Stomach (tissue), 9 donors: Measurements from ENCODE around the gene HS3ST6. TPM values are rescaled to one million over a fixed set of nuclear protein-coding genes. Genes with fewer than 3 reads are reported as not detected.
"Not testable (repeated sequence)": the region's sequence is repeated elsewhere in the genome, so short reads cannot be mapped to it uniquely, and the experiment has no call there.

Experiments used
- DNase-seq, 2 donors: peaks; one replicate each; pipeline versions ENCODE4 v3.0.0 to v3.0.0-alpha.2; 2013 to 2019
- H3K27ac ChIP-seq, 5 donors: fragments of 200-600 bp in 4 of 5; sonication (generic) in 4 of 5; one replicate each; pipeline ENCODE4 v1.5.1; 2013 to 2019; ENCODE audit warnings: mild to moderate bottlenecking in 1 of 5, moderate library complexity in 1 of 5
- H3K27me3 ChIP-seq, 3 donors: fragments of 200-600 bp; sonication (generic); one replicate each; pipeline ENCODE4 v1.5.1; 2017 to 2019; ENCODE audit warnings: mixed run types in 1 of 3
- H3K36me3 ChIP-seq, 4 donors: fragments of 200-600 bp; sonication (generic); 1 replicate in 3 of 4; 2 replicates in 1 of 4; pipeline ENCODE4 v1.5.1; 2016 to 2019
- H3K4me1 ChIP-seq, 4 donors: fragments of 200-600 bp; sonication (generic); one replicate each; pipeline ENCODE4 v1.5.1; 2016 to 2019
- H3K4me3 ChIP-seq, 4 donors: fragments of 200-600 bp; sonication (generic) in 3 of 4; one replicate each; pipeline ENCODE4 v1.5.1; 2016 to 2019; ENCODE audit warnings: mild to moderate bottlenecking in 1 of 4
- H3K9me3 ChIP-seq, 4 donors: fragments of 200-600 bp; sonication (generic); one replicate each; pipeline ENCODE4 v1.5.1; 2016 to 2019
- EP300 ChIP-seq: sonication (generic); formaldehyde crosslinking; IDR thresholded peaks from one replicate; pipeline ENCODE4 v1.6.1; 2017; ENCODE audit warnings: antibody characterized with exemption
- POLR2A ChIP-seq, 4 donors: fragments of 450-650 bp; IDR thresholded peaks; one replicate each; pipeline ENCODE4 v1.6.1; 2016; ENCODE audit warnings: antibody characterized with exemption in 4 of 4, control low read depth in 2 of 4, mild to moderate bottlenecking in 1 of 4, moderate library complexity in 1 of 4
- POLR2AphosphoS5 ChIP-seq, 3 donors: sonication (generic); formaldehyde crosslinking; IDR thresholded peaks; one replicate each; pipeline ENCODE4 v1.6.1; 2016; ENCODE audit warnings: antibody characterized with exemption in 3 of 3
- WGBS, 5 donors: extraction: QIAGEN DNeasy Blood & Tissue Kit in 3 of 5; methylation state at CpG; one replicate each; pipeline versions ENCODE4 v1.1.5 to v1.1.7; 2013 to 2018; 5-methylcytosine and 5-hydroxymethylcytosine counted together
- intact Hi-C: fragments of 100-400 bp; cut with DNase I; formaldehyde crosslinking; loops from one replicate; pipeline ENCODE4 v1.15.1; 2023; ENCODE audit warnings: low total_unique reads
- polyA plus RNA-seq, 3 donors: library from polyadenylated mRNA; stranded (reverse); fragments of 200-250 nt; gene quantifications; one replicate each; pipeline ENCODE4 v1.2.3, GENCODE V29; 2013
- total RNA-seq, 5 donors: library from RNA; depleted of rRNA; stranded (reverse); fragments of >200 nt; gene quantifications; one replicate each; pipeline versions ENCODE4 v1.1.0 to v1.2.3, GENCODE V29; 2014 to 2016
- TF ChIP-seq, protein P1 (sequence below), 7 experiments: fragments of 450-650 bp in 4 of 7; fragments of 200-600 bp in 3 of 7; sonication (generic) in 3 of 7; IDR thresholded peaks; one replicate each; pipeline ENCODE4 v1.5.1; 2016 to 2019; ENCODE audit warnings: antibody characterized with exemption in 7 of 7, control low read depth in 2 of 7, mild to moderate bottlenecking in 1 of 7
- donor health status: healthy with polysubstance abuse.
- donor health status: Bipolar disorder and iron deficiency.
- donor health status: healthy.

HS3ST6 gene
- total and polyA plus RNA-seq, 8 donors: 1.6 TPM; not detected in 7

GRCh38 chr16:1959269-1960039, 41.2 kb upstream of the HS3ST6 start, which contains the start of gene NDUFB10:
Gene NDUFB10, plus strand, starts transcription at chr16:1959538. Its CDS starts 87 bp downstream, at chr16:1959625.
- Histone ChIP-seq H3K27ac (peak within 1 kb of the TSS; percentile 84 to 97 (median 90)), H3K4me1 (peaks cover 41 to 56% (median 46%) of the 10 kb centered on the region in 4 donors), H3K27me3 (no peaks in the 10 kb centered on the region), H3K9me3 (no peaks in the 10 kb centered on the region), H3K36me3 (peaks cover 23 to 28% (median 26%) of the 10 kb centered on the region in 4 donors), H3K4me3 (peak within 1 kb of the TSS; percentile 63 to 87 (median 78))
- TF ChIP-seq POLR2AphosphoS5 (IDR thresholded peaks at IDR 0.05) (peak; percentile 82 to 98 (median 95)), EP300 (no peak), POLR2A (IDR thresholded peaks at IDR 0.05) (peak in 1 of 4 donors; percentile 62)
- TF ChIP-seq, protein P1, sequence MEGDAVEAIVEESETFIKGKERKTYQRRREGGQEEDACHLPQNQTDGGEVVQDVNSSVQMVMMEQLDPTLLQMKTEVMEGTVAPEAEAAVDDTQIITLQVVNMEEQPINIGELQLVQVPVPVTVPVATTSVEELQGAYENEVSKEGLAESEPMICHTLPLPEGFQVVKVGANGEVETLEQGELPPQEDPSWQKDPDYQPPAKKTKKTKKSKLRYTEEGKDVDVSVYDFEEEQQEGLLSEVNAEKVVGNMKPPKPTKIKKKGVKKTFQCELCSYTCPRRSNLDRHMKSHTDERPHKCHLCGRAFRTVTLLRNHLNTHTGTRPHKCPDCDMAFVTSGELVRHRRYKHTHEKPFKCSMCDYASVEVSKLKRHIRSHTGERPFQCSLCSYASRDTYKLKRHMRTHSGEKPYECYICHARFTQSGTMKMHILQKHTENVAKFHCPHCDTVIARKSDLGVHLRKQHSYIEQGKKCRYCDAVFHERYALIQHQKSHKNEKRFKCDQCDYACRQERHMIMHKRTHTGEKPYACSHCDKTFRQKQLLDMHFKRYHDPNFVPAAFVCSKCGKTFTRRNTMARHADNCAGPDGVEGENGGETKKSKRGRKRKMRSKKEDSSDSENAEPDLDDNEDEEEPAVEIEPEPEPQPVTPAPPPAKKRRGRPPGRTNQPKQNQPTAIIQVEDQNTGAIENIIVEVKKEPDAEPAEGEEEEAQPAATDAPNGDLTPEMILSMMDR (IDR thresholded peaks at IDR 0.05): peak in 5 of 7 experiments; percentile 42 to 71 (median 55)
- intact Hi-C loops: no loop called here
- peak; percentile 96 to 97 for DNase-seq
- WGBS, 5 donors: 0 to 2% (median 1%) methylated on average over 48 to 79 of the region's 79 CpGs

- Histone ChIP-seq H3K27me3 (no peaks in the 10 kb centered on the region), H3K27ac (peak overlapping the region; percentile 84 to 97 (median 90)), H3K9me3 (no peaks in the 10 kb centered on the region), H3K4me1 (peaks cover 40 to 50% (median 45%) of the 10 kb centered on the region in 4 donors), H3K4me3 (peak overlapping the region; percentile 63 to 87 (median 78)), H3K36me3 (peaks cover 23 to 28% (median 26%) of the 10 kb centered on the region in 4 donors)
- 23 to 32% (median 29%) methylated on average over 14 of the region's 14 CpGs for WGBS, 5 donors
- intact Hi-C loops: no loop called here
- DNase-seq: no peak
- TF ChIP-seq POLR2A (IDR thresholded peaks at IDR 0.05) (no peak), EP300 (no peak), POLR2AphosphoS5 (IDR thresholded peaks at IDR 0.05) (no peak)
- TF ChIP-seq, protein P1 (IDR thresholded peaks at IDR 0.05): no peak
Measured at GRCh38 chr16:1958715-1959268, 40.6 kb upstream of the HS3ST6 start.

GRCh38 chr16:1958143-1958491, 39.9 kb upstream of the HS3ST6 start:
- H3K4me3 ChIP-seq, intact Hi-C loops, DNase-seq, H3K27me3 ChIP-seq, H3K9me3 ChIP-seq, H3K27ac ChIP-seq: not testable (repeated sequence)
- H3K4me1 ChIP-seq: peaks cover 33 to 43% (median 38%) of the 10 kb centered on the region in 4 donors
- 68 to 93% (median 74%) methylated on average over 23 to 30 of the region's 30 CpGs for WGBS, 5 donors
- H3K36me3 ChIP-seq: peaks cover 19 to 23% (median 22%) of the 10 kb centered on the region in 4 donors

DNA sequence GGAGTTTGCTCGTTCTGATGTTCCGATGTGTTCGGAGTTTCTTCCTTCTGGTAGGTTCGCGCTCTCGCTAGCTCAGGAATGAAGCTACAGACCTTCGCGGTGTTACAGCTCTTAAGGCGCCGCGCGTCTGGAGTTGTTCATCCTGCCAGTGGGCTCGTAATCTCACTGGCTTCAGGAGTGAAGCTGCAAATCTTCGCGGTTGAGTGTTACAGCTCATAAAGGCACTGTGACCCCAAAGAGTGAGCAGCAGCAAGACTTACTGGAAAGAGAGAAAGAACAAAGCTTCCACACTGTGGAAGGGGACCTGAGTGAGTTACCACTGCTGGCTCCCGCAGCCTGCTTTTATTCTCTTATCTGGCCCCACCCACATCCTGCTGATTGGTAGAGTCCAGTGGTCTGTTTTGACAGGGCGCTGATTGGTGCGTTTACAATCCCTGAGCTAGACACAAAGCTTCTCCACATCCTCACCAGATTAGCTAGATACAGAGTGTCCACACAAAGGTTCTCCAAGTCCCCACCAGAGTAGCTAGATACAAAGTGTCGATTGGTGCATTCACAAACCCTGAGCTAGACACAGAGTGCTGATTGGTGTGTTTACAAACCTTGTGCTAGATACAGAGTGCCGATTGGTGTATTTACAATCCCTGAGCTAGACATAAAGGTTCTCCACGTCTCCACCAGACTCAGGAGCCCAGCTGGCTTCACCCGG, 39.4 kb upstream of the HS3ST6 start:
- DNase-seq, H3K27ac ChIP-seq, H3K9me3 ChIP-seq, intact Hi-C loops, H3K27me3 ChIP-seq, H3K4me3 ChIP-seq: not testable (repeated sequence)
- Histone ChIP-seq H3K36me3 (peaks cover 14 to 18% (median 16%) of the 10 kb centered on the region in 4 donors), H3K4me1 (peaks cover 29 to 38% (median 33%) of the 10 kb centered on the region in 4 donors)
- 79 to 90% (median 82%) methylated on average over 19 to 22 of the region's 22 CpGs for WGBS, 5 donors

DNA sequence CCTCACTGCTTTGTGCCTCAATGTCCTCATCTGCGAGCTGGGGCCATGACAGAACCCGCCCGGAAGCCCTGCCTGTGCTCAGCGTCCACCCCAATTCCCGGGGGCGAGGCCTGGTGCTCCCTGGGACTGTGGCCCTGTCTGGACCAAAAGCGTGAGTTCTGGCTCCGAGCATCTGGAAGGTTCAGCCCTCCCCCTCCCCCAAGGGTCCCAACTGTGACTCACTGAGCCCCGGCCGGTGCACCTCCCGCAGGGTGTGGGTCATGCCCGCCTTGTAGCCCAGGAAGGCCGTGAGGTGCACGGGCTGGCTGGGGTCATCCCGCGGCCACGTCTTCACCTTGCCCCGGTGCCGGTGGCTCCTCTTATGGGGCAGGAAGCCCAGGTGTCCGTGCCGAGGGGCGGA, 35.5 kb upstream of the HS3ST6 start:
- intact Hi-C loops: no loop called here
- Histone ChIP-seq H3K4me3 (no peak overlapping the region), H3K4me1 (peaks cover 2 to 8% (median 2%) of the 10 kb centered on the region in 4 donors), H3K9me3 (no peaks in the 10 kb centered on the region), H3K27ac (no peak overlapping the region), H3K36me3 (no peaks in the 10 kb centered on the region), H3K27me3 (no peaks in the 10 kb centered on the region)
- no peak for TF ChIP-seq POLR2A (IDR thresholded peaks at IDR 0.05)
- no peak for TF ChIP-seq EP300
- no peak for TF ChIP-seq POLR2AphosphoS5 (IDR thresholded peaks at IDR 0.05)
- TF ChIP-seq, protein P1 (IDR thresholded peaks at IDR 0.05): no peak
- DNase-seq: no peak
- WGBS, 5 donors: 86 to 94% (median 93%) methylated on average over 8 to 22 of the region's 22 CpGs
